AG09309 (cell line): ENCODE results near the gene CADM1.

Source experiments
- DNase-seq: peaks from one replicate; pipeline ENCODE4 v3.0.0-alpha.2; 2010; ENCODE audit warnings: low read depth
- H3K4me3 ChIP-seq: 2 replicates; pipeline ENCODE4 v1.5.1; 2011; ENCODE audit warnings: mild to moderate bottlenecking, low read depth, low read length, moderate library complexity; ENCODE audit not compliant: control insufficient read depth
- TF ChIP-seq, protein P1 (sequence below): IDR thresholded peaks from 2 replicates; pipeline ENCODE4 v1.5.1; 2011; ENCODE audit warnings: mild to moderate bottlenecking, low read depth, low read length, inconsistent platforms; ENCODE audit not compliant: insufficient read depth, control insufficient read depth; ENCODE audit errors: missing control alignments

The CADM1 gene

GRCh38 chr11:115347106-115347505 lies 157.1 kb downstream of the CADM1 start:
- DNase-seq, result no peak
- TF ChIP-seq, protein P1, sequence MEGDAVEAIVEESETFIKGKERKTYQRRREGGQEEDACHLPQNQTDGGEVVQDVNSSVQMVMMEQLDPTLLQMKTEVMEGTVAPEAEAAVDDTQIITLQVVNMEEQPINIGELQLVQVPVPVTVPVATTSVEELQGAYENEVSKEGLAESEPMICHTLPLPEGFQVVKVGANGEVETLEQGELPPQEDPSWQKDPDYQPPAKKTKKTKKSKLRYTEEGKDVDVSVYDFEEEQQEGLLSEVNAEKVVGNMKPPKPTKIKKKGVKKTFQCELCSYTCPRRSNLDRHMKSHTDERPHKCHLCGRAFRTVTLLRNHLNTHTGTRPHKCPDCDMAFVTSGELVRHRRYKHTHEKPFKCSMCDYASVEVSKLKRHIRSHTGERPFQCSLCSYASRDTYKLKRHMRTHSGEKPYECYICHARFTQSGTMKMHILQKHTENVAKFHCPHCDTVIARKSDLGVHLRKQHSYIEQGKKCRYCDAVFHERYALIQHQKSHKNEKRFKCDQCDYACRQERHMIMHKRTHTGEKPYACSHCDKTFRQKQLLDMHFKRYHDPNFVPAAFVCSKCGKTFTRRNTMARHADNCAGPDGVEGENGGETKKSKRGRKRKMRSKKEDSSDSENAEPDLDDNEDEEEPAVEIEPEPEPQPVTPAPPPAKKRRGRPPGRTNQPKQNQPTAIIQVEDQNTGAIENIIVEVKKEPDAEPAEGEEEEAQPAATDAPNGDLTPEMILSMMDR, result no peak
- no peak overlapping the region for H3K4me3 ChIP-seq

GRCh38 chr11:115345840-115346239 lies 158.4 kb downstream of the CADM1 start:
- TF ChIP-seq, protein P1, result no peak
- H3K4me3 ChIP-seq, result no peak overlapping the region
- DNase-seq, result no peak

- TF ChIP-seq, protein P1, result no peak
- no peak overlapping the region for H3K4me3 ChIP-seq
- no peak for DNase-seq
Measured at GRCh38 chr11:115345361-115345760, 158.9 kb downstream of the CADM1 start.

DNA sequence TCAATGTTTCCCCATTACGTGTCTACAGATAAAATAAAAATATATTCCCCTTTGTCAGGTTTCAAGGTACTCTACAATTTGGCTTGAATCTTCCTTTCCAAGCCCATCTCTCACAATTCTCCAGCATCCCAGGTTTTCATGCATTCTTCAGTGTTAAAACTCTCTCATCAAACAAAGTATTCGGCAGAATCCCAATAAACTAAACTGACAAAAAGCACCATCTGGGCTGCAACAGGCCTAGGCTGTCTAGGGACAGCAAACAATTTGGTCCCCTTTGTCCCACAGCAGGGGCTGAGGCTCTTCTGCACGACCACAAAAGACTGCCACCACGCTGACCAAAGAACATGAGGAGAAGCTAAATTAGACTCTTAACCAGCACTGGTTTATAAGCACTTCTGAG lies 159.4 kb downstream of the CADM1 start:
- TF ChIP-seq, protein P1, result no peak
- DNase-seq, result no peak

GRCh38 chr11:115342142-115342541 lies 162.1 kb downstream of the CADM1 start:
- H3K4me3 ChIP-seq, result no peak overlapping the region
- TF ChIP-seq, protein P1, result no peak
- no peak for DNase-seq

More for the DNA sequence above, 159.4 kb downstream of the CADM1 start:
- H3K4me3 ChIP-seq, result no peak overlapping the region

- no peak for DNase-seq
- TF ChIP-seq, protein P1, result no peak
- H3K4me3 ChIP-seq, result no peak overlapping the region
Measured at GRCh38 chr11:115340874-115341273, 163.3 kb downstream of the CADM1 start.

- TF ChIP-seq, protein P1, result no peak
- no peak for DNase-seq
- H3K4me3 ChIP-seq, result no peak overlapping the region
Measured at GRCh38 chr11:115338476-115338875, 165.7 kb downstream of the CADM1 start.
